Gastroesophageal sphincter (tissue), 2 donors: ENCODE measurements around the gene CAPG.

Experiments used
- EP300 ChIP-seq: sonication (generic); formaldehyde crosslinking; IDR thresholded peaks from one replicate; pipeline ENCODE4 v1.6.1; 2017; ENCODE audit warnings: antibody characterized with exemption, mild to moderate bottlenecking
- POLR2A ChIP-seq, 2 donors: fragments of 450-650 bp; IDR thresholded peaks; one replicate each; pipeline ENCODE4 v1.6.1; 2017; ENCODE audit warnings: antibody characterized with exemption in 2 of 2, mild to moderate bottlenecking in 2 of 2, moderate library complexity in 1 of 2

DNA sequence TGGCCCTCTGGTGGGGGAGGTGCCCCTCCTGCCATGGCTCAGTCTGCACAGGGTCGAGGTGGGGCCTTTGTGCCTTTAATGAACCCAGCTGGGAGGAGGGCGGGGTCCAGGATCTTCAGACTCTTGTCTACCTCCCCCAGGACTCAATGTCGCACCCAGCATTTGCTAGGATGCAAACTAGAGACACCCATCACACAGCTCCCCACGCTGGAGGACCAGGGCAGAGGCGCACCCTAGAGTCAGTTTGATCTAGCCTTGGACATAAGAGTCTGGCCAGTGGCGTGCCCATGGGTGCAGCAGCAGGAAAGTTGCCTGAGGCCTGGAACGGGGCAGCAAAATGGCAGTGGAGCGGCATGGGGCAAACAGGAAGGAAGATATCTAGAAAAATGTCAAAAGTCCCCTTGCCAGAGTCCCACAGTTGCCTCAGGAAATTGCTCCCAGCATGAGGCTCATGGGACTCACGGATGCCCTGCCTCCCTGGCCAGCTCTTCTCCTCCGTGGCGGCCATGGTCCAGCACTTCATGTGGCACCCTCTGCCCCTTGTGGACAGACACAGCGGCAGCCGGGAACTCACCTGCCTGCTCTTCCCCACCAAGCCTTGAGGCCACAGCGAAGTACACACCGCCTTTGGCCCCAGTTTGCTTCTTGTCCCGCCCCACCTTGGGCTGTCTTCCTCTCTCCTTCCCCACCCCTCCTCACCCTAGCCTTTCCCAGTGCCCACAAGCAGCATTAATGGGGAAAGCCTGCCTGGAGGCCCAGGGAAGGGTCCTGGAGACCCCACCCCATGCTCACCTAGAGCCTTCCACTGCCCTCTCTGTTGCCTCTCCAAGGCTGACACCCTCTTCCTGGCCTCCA is 26.0 kb upstream of the CAPG start:
- TF ChIP-seq EP300, result no peak
- no peak for TF ChIP-seq POLR2A (IDR thresholded peaks at IDR 0.05)
